SK-N-SH (cell line): ENCODE results near the gene ZSCAN10. TPM values are rescaled to one million over a fixed set of nuclear protein-coding genes. Genes with fewer than 3 reads are reported as not detected.
A peak's percentile ranks its signal among the peaks of the same experiment; 100 is the strongest.

Experiments
- CTCF ChIA-PET: fragments of 300-600, 350-600 bp; formaldehyde crosslinking; extraction: SDS; loops from one replicate; lab custom pipeline; 2021; lab: Yijun Ruan, JAX
- POLR2A ChIA-PET: fragments of 350-600 bp; sonication (Branson Sonifier 250); formaldehyde crosslinking; extraction: SDS; loops from one replicate; lab custom pipeline; 2020; ENCODE audit warnings: antibody characterized with exemption, inconsistent platforms; lab: Yijun Ruan, JAX
- DNase-seq: peaks from one replicate; pipeline ENCODE4 v3.0.0; 2012
- H2AFZ ChIP-seq: fragments of 200-600 bp; sonication (generic); 2 replicates; pipeline ENCODE4 v1.8.1; 2016; ENCODE audit warnings: antibody characterized with exemption, mild to moderate bottlenecking, low read depth
- H3F3A ChIP-seq: fragments of 200-600 bp; sonication (generic); replicated peaks from 2 replicates; pipeline ENCODE3; 2016; ENCODE audit warnings: antibody characterized with exemption, mild to moderate bottlenecking; ENCODE audit not compliant: insufficient read depth
- H3K27ac ChIP-seq, 2 experiments: fragments of 200-500 bp in 1 of 2; fragments of 200-600 bp in 1 of 2; sonication (Bioruptor generic) in 1 of 2; sonication (generic), shearing (Covaris generic) in 1 of 2; 2 replicates each; pipeline versions ENCODE4 v1.5.1 to v1.6.1; 2014 to 2016; ENCODE audit warnings: low read depth in 2 of 2, inconsistent platforms in 1 of 2, low read length in 1 of 2, mild to moderate bottlenecking in 1 of 2, mixed read lengths in 1 of 2
- H3K27me3 ChIP-seq: fragments of 200-600 bp; sonication (generic), shearing (Covaris generic); 2 replicates; pipeline ENCODE4 v1.6.1; 2016; ENCODE audit warnings: mixed run types; ENCODE audit not compliant: insufficient read depth
- H3K36me3 ChIP-seq, 2 experiments: fragments of 200-500 bp in 1 of 2; fragments of 200-600 bp in 1 of 2; sonication (Bioruptor generic) in 1 of 2; sonication (generic) in 1 of 2; replicated peaks in 1 of 2; 2 replicates each; pipeline versions ENCODE3 to v1.5.1; 2014 to 2016; ENCODE audit warnings: low read length in 1 of 2, mild to moderate bottlenecking in 1 of 2; ENCODE audit not compliant: insufficient read depth in 2 of 2, control insufficient read depth in 1 of 2
- H3K4me1 ChIP-seq, 2 experiments: fragments of 200-500 bp in 1 of 2; fragments of 200-600 bp in 1 of 2; sonication (Bioruptor generic) in 1 of 2; sonication (generic), shearing (Covaris generic) in 1 of 2; 2 replicates each; pipeline versions ENCODE4 v1.5.1 to v1.6.1; 2014 to 2016; ENCODE audit warnings: low read depth in 1 of 2, low read length in 1 of 2, mixed run types in 1 of 2; ENCODE audit not compliant: insufficient read depth in 2 of 2, control insufficient read depth in 1 of 2
- H3K4me2 ChIP-seq: fragments of 200-600 bp; sonication (generic), shearing (Covaris generic); 2 replicates; pipeline ENCODE4 v1.6.1; 2017; ENCODE audit warnings: mixed run types
- H3K4me3 ChIP-seq, 2 experiments: fragments of 200-500 bp in 1 of 2; fragments of 200-600 bp in 1 of 2; sonication (Bioruptor generic) in 1 of 2; sonication (generic), shearing (Covaris generic) in 1 of 2; 2 replicates each; pipeline versions ENCODE4 v1.5.1 to v1.8.1; 2014 to 2016; ENCODE audit warnings: low read depth in 2 of 2, inconsistent platforms in 1 of 2, low read length in 1 of 2, mild to moderate bottlenecking in 1 of 2, mixed read lengths in 1 of 2, moderate library complexity in 1 of 2
- H3K79me2 ChIP-seq: fragments of 200-600 bp; sonication (generic); 2 replicates; pipeline ENCODE4 v1.8.1; 2017; ENCODE audit warnings: mild to moderate bottlenecking; ENCODE audit not compliant: insufficient read depth
- H3K9ac ChIP-seq: fragments of 200-600 bp; sonication (generic); 2 replicates; pipeline ENCODE4 v1.6.1; 2017; ENCODE audit warnings: mixed run types
- H3K9me2 ChIP-seq: fragments of 200-600 bp; sonication (generic); 2 replicates; pipeline ENCODE4 v1.6.1; 2017; ENCODE audit warnings: mixed run types
- H3K9me3 ChIP-seq: fragments of 200-600 bp; sonication (generic); 2 replicates; pipeline ENCODE4 v1.6.1; 2017; ENCODE audit warnings: mixed run types, mild to moderate bottlenecking, moderate library complexity
- H4K20me1 ChIP-seq: fragments of 200-600 bp; sonication (generic); 2 replicates; pipeline ENCODE4 v1.6.1; 2017; ENCODE audit warnings: mild to moderate bottlenecking, mixed run types; ENCODE audit not compliant: insufficient read depth
- EZH2phosphoT487 ChIP-seq: fragments of 200-600 bp; sonication (generic); IDR thresholded peaks from 2 replicates; pipeline ENCODE4 v1.6.1; 2017; ENCODE audit warnings: low read depth, mixed run types, mild to moderate bottlenecking, antibody characterized with exemption, moderate library complexity, borderline replicate concordance
- GABPA ChIP-seq: IDR thresholded peaks from 2 replicates; pipeline ENCODE4 v1.4.0; 2012; ENCODE audit warnings: low read depth, mild to moderate bottlenecking
- MAX ChIP-seq: IDR thresholded peaks from 2 replicates; pipeline ENCODE4 v1.4.0; 2012; ENCODE audit warnings: low read depth
- TAF1 ChIP-seq: IDR thresholded peaks from 2 replicates; pipeline ENCODE4 v1.6.1; 2012; ENCODE audit warnings: low read depth, mild to moderate bottlenecking, low read length, moderate library complexity, borderline replicate concordance
- TCF12 ChIP-seq: IDR thresholded peaks from 2 replicates; pipeline ENCODE4 v1.4.0; 2012
- TEAD4 ChIP-seq: IDR thresholded peaks from 2 replicates; pipeline ENCODE4 v1.4.0; 2012; ENCODE audit warnings: mild to moderate bottlenecking, borderline replicate concordance; ENCODE audit not compliant: insufficient read depth
- WGBS: methylation state at CpG from one replicate; pipeline ENCODE4 v1.1.6; 2017; ENCODE audit warnings: low lambda C conversion rate; 5-methylcytosine and 5-hydroxymethylcytosine counted together
- polyA plus RNA-seq, 3 experiments: library from polyadenylated mRNA; depleted of rRNA; stranded (reverse); fragments of >200 nt; gene quantifications; 2 replicates each; pipeline ENCODE4 v1.2.3, GENCODE V29; 2012
- TF ChIP-seq, protein P1 (sequence below): IDR thresholded peaks from 2 replicates; pipeline ENCODE4 v1.6.1; 2012; ENCODE audit warnings: mild to moderate bottlenecking, low read depth, low read length, moderate library complexity

ZSCAN10 gene
- polyA plus RNA-seq, 1 of the 3 experiments (the other 2 are of a cell fraction), result 0.05 TPM

- Histone ChIP-seq H3K4me2 (no peak overlapping the region), H3K9me3 (no peaks in the 10 kb centered on the region), H3K79me2 (no peaks in the 10 kb centered on the region), H2AFZ (no peak overlapping the region), H3K27ac (no peak overlapping the region), H4K20me1 (no peaks in the 10 kb centered on the region), H3K4me3 (no peak overlapping the region), H3K36me3 (peaks cover 4 to 35% of the 10 kb centered on the region in 2 experiments), H3K9me2 (no peaks in the 10 kb centered on the region), H3K27me3 (no peaks in the 10 kb centered on the region), H3K4me1 (peaks cover 0 to 7% of the 10 kb centered on the region in 2 experiments; a peak in 1 of 4 replicates), H3K9ac (no peak overlapping the region), H3F3A (no peaks in the 10 kb centered on the region)
- WGBS, result 70% methylated on average over 4 of the region's 13 CpGs
- ChIA-PET CTCF (interaction anchor here (3.3 kb wide), 1 partner anchor 13 kb away, joined by 10 read pairs; no protein-coding TSS in a partner anchor), POLR2A (no interaction called here)
- TF ChIP-seq GABPA, result no peak
- peak; percentile 7 for DNase-seq
Measured at GRCh38 chr16:3142770-3143169, 43.7 kb upstream of the ZSCAN10 start.

DNA sequence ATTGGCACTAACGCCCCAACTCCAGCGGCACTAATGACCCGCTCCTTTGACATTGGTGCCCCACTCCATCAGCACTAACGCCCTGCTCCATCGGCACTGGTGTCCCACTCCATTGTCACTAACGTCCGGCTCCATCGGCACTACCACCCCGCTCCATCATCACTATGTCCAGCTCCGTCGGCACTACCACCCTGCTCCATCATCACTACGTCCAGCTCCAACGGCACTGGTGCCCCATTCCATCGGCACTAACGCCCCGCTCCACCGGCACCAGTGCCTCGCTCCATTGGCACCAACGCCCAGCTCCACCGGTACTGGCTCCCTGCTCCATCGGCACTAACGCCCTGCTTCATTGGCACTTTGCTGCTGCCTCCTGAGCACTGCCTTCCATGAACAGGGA, 43.2 kb upstream of the ZSCAN10 start:
- peaks cover 5 to 38% of the 10 kb centered on the region in 2 experiments for H3K36me3 ChIP-seq
- H3K9me3 ChIP-seq, result no peaks in the 10 kb centered on the region
- no peaks in the 10 kb centered on the region for H3K79me2 ChIP-seq
- DNase-seq, result no peak
- TF ChIP-seq, protein P1, sequence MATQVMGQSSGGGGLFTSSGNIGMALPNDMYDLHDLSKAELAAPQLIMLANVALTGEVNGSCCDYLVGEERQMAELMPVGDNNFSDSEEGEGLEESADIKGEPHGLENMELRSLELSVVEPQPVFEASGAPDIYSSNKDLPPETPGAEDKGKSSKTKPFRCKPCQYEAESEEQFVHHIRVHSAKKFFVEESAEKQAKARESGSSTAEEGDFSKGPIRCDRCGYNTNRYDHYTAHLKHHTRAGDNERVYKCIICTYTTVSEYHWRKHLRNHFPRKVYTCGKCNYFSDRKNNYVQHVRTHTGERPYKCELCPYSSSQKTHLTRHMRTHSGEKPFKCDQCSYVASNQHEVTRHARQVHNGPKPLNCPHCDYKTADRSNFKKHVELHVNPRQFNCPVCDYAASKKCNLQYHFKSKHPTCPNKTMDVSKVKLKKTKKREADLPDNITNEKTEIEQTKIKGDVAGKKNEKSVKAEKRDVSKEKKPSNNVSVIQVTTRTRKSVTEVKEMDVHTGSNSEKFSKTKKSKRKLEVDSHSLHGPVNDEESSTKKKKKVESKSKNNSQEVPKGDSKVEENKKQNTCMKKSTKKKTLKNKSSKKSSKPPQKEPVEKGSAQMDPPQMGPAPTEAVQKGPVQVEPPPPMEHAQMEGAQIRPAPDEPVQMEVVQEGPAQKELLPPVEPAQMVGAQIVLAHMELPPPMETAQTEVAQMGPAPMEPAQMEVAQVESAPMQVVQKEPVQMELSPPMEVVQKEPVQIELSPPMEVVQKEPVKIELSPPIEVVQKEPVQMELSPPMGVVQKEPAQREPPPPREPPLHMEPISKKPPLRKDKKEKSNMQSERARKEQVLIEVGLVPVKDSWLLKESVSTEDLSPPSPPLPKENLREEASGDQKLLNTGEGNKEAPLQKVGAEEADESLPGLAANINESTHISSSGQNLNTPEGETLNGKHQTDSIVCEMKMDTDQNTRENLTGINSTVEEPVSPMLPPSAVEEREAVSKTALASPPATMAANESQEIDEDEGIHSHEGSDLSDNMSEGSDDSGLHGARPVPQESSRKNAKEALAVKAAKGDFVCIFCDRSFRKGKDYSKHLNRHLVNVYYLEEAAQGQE, result no peak
- TF ChIP-seq TEAD4 (no peak), TCF12 (no peak), MAX (no peak), TAF1 (no peak), EZH2phosphoT487 (no peak)
- TF ChIP-seq, all 33 proteins: peak for 0
- POLR2A ChIA-PET, result no interaction called here
- no peaks in the 10 kb centered on the region for H3K9me2 ChIP-seq
- H3F3A ChIP-seq, result no peaks in the 10 kb centered on the region
- no peak overlapping the region for H3K9ac ChIP-seq
- no peak overlapping the region for H3K4me3 ChIP-seq
- CTCF ChIA-PET, result interaction anchor here (3.3 kb wide), 1 partner anchor 12 kb away, joined by 10 read pairs; no protein-coding TSS in a partner anchor
- no peaks in the 10 kb centered on the region for H4K20me1 ChIP-seq
- WGBS, result 88% methylated on average over 22 of the region's 22 CpGs
- H3K4me1 ChIP-seq, result peaks cover 0 to 7% of the 10 kb centered on the region in 2 experiments; a peak in 1 of 4 replicates
- H2AFZ ChIP-seq, result no peak overlapping the region
- no peak overlapping the region for H3K27ac ChIP-seq
- no peaks in the 10 kb centered on the region for H3K27me3 ChIP-seq
- no peak overlapping the region for H3K4me2 ChIP-seq
